Stimulated activated CD4-positive, alpha-beta T cell treated with anti-CD3 and anti-CD28 coated beads, Interleukin-12 subunit alpha, Interleukin-12 subunit beta, amount 100 ng/mL, for 48 hours (primary cell): ENCODE measurements around the gene ABR.
"Not testable (repeated sequence)": the region's sequence is repeated elsewhere in the genome, so short reads cannot be mapped to it uniquely, and the experiment has no call there.

Experiments used
- DNase-seq, 3 donors: peaks; one replicate each; pipeline ENCODE4 v3.0.0-alpha.2; 2020; ENCODE audit warnings: low read depth in 2 of 3, low spot score in 1 of 3

The ABR gene

DNA sequence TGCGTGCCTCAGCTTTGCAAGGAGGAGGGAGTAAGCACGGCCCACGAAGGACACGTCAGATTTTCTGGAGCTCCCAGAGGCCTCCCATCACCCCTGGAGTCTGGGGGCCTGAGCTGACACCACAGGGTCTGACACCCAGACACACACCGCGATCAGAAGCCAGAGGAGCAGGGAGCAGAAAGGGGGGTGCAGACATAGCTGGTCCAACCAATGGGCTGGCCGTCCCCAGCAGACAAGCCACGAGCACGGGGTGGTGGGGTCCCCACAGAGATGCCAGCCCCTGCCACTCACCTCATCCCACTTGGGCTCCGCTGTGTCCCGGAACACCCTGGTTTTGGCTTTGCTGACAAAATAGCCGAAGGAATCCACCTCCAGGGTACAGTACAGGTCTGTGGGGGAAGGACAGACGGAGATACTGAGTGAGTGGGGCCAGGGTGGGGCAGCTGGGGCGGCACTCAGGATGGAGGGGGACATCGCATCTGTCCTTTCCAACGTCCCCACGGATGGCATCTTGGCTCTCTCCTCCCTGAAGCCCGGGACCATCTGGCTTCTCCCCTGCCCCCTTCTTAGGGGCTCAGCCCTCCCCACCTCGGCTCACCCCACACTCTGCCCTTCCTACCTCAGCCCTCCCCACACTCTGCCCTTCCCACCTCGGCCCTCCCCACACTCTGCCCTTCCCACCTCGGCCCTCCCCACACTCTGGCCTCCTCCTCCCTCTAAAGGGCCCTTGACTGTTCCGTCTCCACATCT is 129.4 kb downstream of the ABR start:
- DNase-seq: no peak

GRCh38 chr17:1049446-1050225 is 130.1 kb downstream of the ABR start:
- no peak for DNase-seq

- not testable (repeated sequence) for DNase-seq
These were observed 131.2 kb downstream of the ABR start for GRCh38 chr17:1048516-1049115.

DNA sequence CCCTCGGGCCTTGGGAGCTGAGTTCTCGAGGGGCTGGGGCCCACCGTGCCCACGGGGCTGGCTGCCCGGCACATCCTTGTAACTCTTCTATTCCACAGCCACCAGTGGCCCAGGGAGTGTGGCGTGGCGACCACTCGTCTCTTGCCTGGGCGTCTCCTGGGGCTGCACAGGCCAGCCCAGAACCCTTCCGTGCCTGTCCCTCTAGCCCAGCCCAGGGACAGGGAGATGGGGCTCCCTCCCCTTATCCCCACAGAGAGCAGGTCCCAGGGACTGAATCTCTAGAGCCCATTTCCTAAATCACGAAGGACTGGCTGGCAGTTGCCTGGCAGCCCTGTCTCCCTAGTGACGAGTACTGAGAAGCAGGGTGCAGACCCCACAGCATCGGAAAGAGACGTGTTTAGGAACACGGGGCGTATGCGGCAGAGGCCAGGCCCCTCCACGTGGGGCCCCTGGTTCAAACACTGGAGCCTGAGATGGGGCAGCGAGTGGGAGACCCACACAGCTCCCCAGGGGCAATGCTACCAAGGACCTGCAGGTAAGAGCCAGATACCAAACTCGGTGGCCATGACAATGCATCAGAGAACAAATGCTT is 131.8 kb downstream of the ABR start:
- no peak for DNase-seq

DNA sequence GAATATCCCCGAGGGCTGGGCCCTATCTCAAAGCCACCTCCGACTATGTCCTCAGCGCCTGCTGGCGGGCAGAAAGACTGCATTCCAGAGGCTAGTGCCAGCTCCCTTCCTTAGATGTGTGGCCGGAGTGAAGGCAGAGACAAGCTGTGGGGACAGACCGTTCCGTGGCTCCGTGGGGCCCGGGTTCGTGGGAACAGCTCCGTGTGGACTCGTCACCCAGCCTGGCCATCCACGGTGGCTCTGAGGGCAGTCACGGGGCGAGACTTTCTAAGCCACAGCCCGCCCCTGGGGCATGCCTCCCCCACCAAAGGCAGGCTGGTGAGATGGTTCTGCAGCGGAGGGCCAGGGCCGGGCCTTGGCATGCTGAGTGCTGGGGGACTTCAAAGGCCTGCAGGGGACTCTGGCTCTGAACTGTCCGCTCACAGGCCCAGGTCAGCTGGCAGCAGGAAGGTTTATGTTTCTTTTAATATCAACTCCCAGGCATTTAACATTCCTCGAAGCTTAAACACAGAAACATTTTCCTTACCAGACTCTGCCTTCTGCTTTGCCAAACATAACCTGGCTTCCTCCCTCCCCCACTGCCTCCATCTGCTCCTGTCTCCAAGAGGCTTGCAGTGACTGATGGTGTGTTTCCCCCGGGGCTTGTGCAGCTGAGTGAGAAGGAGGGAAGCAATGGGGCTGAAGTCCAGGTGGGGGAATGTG is 132.5 kb downstream of the ABR start:
- DNase-seq: no peak

- DNase-seq: no peak
These were observed 134.3 kb downstream of the ABR start for GRCh38 chr17:1045456-1045855.

GRCh38 chr17:1044387-1045009 is 135.3 kb downstream of the ABR start:
- not testable (repeated sequence) for DNase-seq

DNA sequence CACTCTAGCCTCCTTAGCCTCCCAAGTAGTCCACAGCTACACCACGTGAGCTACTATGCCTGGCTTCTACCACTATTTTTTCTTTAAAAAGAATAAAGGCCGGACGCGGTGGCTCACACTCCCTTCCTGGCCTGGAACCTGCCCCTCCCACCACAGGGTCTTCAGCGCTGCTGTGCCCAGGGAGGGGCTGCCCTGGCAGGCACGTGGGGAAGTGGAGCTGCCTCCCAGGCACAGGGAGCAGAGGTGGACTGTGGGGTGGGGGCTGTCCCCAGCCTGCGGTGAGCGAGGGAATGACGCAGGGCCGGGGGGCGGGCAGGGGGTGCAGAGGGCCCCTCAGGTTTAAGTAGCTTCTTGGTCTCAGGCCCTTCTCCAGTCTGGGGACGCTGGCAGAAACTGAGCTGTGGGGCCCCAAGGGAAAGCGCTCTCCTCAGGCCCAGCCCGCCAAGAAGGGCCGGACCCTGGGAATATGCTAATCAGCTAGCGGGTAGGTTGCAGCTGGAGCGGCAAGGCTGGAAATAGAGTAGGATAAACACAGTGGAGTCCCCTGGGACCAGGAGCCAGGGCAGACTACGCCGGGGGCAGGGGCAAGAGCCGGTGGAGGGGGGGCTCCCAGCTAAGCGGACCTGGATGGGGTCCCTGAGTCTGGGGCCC is 136.1 kb downstream of the ABR start:
- DNase-seq: no peak

- no peak for DNase-seq
These were observed 137.3 kb downstream of the ABR start for GRCh38 chr17:1042486-1042885.

GRCh38 chr17:1041746-1042145 is 138.0 kb downstream of the ABR start:
- DNase-seq: no peak

- DNase-seq: no peak
These were observed 139.6 kb downstream of the ABR start for GRCh38 chr17:1040216-1040600.

- no peak for DNase-seq
These were observed 140.1 kb downstream of the ABR start for GRCh38 chr17:1039511-1040215.

GRCh38 chr17:1039123-1039507 is 140.7 kb downstream of the ABR start:
- DNase-seq: no peak

DNA sequence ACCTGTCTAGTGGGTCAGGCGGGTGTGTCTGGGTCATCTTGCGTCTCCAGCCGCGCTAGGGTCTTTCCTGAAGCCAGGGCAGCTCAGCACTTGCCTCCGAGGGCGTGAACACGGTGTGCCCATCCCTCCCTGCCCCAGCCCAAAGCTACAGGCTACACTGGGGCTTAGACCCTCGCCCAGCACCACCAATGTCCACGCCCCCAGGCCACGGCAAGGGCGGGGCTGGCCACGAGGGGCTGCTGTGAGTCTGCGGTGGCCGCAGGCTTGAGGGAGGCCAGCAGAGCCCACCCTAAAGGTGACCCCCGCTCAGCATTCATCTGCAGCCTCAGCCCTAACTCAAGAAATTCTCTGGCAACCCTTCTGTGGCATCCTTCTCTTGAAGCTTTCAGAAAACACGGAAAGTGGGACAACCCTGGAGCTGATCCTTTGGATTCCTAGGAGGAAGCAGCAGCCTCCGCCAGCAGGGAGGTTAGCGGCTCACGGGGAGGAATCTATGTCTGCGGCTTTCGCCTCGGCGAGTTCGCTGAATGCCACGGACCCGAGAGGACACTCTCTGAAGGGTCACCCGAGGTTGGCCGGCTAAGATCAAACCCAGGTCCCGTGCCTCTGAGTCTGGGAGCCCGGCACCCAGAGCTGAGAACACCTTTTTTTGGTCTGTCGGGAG is 141.2 kb downstream of the ABR start:
- no peak for DNase-seq

- DNase-seq: no peak
These were observed 142.4 kb downstream of the ABR start for GRCh38 chr17:1037238-1037879.

- no peak for DNase-seq
These were observed 142.9 kb downstream of the ABR start for GRCh38 chr17:1036845-1037237.

DNA sequence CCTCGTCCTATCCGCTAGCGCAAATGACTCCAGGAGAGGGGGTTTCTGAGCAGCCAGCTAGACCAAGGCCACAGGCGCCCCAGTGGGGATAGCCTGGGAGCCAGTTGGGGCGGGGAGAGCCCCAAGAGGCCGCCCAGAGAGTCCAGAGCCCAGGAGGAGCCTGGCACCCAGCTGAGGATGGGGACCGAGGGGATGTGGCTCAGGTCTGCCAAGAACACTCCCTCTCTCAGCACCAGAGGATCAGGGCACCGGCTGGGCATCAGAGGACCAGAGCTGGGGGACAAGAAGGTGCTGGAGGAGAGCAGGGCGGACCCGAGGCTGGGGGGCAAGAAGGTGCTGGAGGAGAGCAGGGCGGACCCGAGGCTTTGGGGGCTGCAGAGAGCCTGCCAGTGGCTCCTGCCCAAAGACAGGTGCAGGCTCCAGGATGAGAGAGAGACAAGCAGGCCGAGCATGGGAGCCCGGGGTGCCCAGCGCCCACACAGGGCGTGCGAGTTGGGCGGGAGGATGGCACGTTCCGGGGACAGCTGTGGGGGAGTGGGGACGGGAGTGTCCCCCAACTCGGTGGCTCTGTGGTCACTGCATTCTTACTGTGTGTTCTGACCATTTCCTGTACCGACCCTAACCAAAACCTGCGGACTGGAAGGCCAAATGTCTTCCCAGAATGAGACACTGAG is 143.5 kb downstream of the ABR start:
- no peak for DNase-seq

- no peak for DNase-seq
These were observed 144.1 kb downstream of the ABR start for GRCh38 chr17:1035546-1036170.
